H9 (cell line): ENCODE results near the gene HIPK1. TPM values are rescaled to one million over a fixed set of nuclear protein-coding genes. Genes with fewer than 3 reads are reported as not detected.

Source experiments
- DNase-seq: peaks from one replicate; pipeline ENCODE4 v3.0.0-alpha.2; 2017
- H2AFZ ChIP-seq: one replicate; pipeline ENCODE4 v1.6.1; 2013; ENCODE audit warnings: mild to moderate bottlenecking, low read length, control low read depth, moderate library complexity
- H2AK5ac ChIP-seq: 2 replicates; pipeline ENCODE4 v1.6.1; 2013; ENCODE audit warnings: low read length, control low read depth, mixed read lengths; ENCODE audit not compliant: insufficient read length
- H2BK120ac ChIP-seq: one replicate; pipeline ENCODE4 v1.6.1; 2013; ENCODE audit warnings: low read depth, mild to moderate bottlenecking, low read length, control low read depth, inconsistent platforms; ENCODE audit not compliant: poor library complexity, severe bottlenecking
- H2BK12ac ChIP-seq: 2 replicates; pipeline ENCODE4 v1.6.1; 2013; ENCODE audit warnings: low read length, control low read depth, mixed read lengths, low read depth; ENCODE audit not compliant: insufficient read length
- H2BK15ac ChIP-seq: 2 replicates; pipeline ENCODE4 v1.6.1; 2013; ENCODE audit warnings: low read depth, low read length, control low read depth
- H2BK20ac ChIP-seq: one replicate; pipeline ENCODE4 v1.6.1; 2013; ENCODE audit warnings: low read depth, mild to moderate bottlenecking, low read length, control low read depth, inconsistent platforms; ENCODE audit not compliant: poor library complexity, severe bottlenecking
- H2BK5ac ChIP-seq: 2 replicates; pipeline ENCODE4 v1.6.1; 2013; ENCODE audit warnings: low read length, control low read depth, mixed read lengths; ENCODE audit not compliant: insufficient read length
- H3K14ac ChIP-seq: 2 replicates; pipeline ENCODE4 v1.6.1; 2013; ENCODE audit warnings: low read length, control low read depth; ENCODE audit not compliant: insufficient read depth
- H3K18ac ChIP-seq: 2 replicates; pipeline ENCODE4 v1.6.1; 2013; ENCODE audit warnings: low read depth, mild to moderate bottlenecking, mixed read lengths, low read length, control low read depth; ENCODE audit not compliant: insufficient read length
- H3K23ac ChIP-seq: 2 replicates; pipeline ENCODE4 v1.6.1; 2013; ENCODE audit warnings: low read length, control low read depth, mixed read lengths, low read depth; ENCODE audit not compliant: insufficient read length
- H3K23me2 ChIP-seq: 2 replicates; pipeline ENCODE4 v1.6.1; 2013; ENCODE audit warnings: low read depth, mild to moderate bottlenecking, mixed read lengths, low read length, control low read depth; ENCODE audit not compliant: insufficient read length, poor library complexity, severe bottlenecking
- H3K27ac ChIP-seq: 2 replicates; pipeline ENCODE4 v1.5.1; 2013; ENCODE audit warnings: low read length, control low read depth, mixed read lengths, low read depth; ENCODE audit not compliant: insufficient read length
- H3K27me3 ChIP-seq: 2 replicates; pipeline ENCODE4 v1.6.1; 2013; ENCODE audit warnings: low read length, control low read depth, inconsistent platforms; ENCODE audit not compliant: insufficient read depth
- H3K4ac ChIP-seq: 2 replicates; pipeline ENCODE4 v1.6.1; 2013; ENCODE audit warnings: low read depth, mild to moderate bottlenecking, control low read depth, inconsistent platforms, low read length, moderate library complexity
- H3K4me1 ChIP-seq: 2 replicates; pipeline ENCODE4 v1.6.1; 2013; ENCODE audit warnings: low read length, control low read depth, inconsistent platforms; ENCODE audit not compliant: insufficient read depth
- H3K4me2 ChIP-seq: 2 replicates; pipeline ENCODE4 v1.6.1; 2013; ENCODE audit warnings: low read length, control low read depth, mixed read lengths; ENCODE audit not compliant: insufficient read length, insufficient read depth
- H3K56ac ChIP-seq: 2 replicates; pipeline ENCODE4 v1.6.1; 2013; ENCODE audit warnings: low read depth, mild to moderate bottlenecking, mixed read lengths, low read length, control low read depth; ENCODE audit not compliant: insufficient read length
- H3K79me1 ChIP-seq: 2 replicates; pipeline ENCODE4 v1.6.1; 2013; ENCODE audit warnings: low read depth, mild to moderate bottlenecking, moderate library complexity, low read length, control low read depth, inconsistent platforms; ENCODE audit not compliant: insufficient read depth, poor library complexity, severe bottlenecking
- H3K79me2 ChIP-seq: 2 replicates; pipeline ENCODE4 v1.6.1; 2013; ENCODE audit warnings: low read length, control low read depth, inconsistent platforms; ENCODE audit not compliant: insufficient read depth
- H3K9ac ChIP-seq: 2 replicates; pipeline ENCODE4 v1.6.1; 2013; ENCODE audit warnings: low read length, control low read depth, mixed read lengths; ENCODE audit not compliant: insufficient read length; ENCODE audit errors: extremely low read depth
- H3K9me3 ChIP-seq: one replicate; pipeline ENCODE4 v1.6.1; 2013; ENCODE audit warnings: low read depth, low read length, inconsistent platforms; ENCODE audit not compliant: control insufficient read depth
- H3T11ph ChIP-seq: one replicate; pipeline ENCODE4 v1.6.1; 2013; ENCODE audit warnings: mild to moderate bottlenecking, low read length, control low read depth, inconsistent platforms
- H4K20me1 ChIP-seq: one replicate; pipeline ENCODE4 v1.6.1; 2013; ENCODE audit not compliant: control insufficient read depth, insufficient read length, insufficient read depth
- H4K5ac ChIP-seq: 2 replicates; pipeline ENCODE4 v1.6.1; 2013; ENCODE audit warnings: low read depth, mild to moderate bottlenecking, mixed read lengths, low read length, control low read depth; ENCODE audit not compliant: insufficient read length
- H4K8ac ChIP-seq: replicated peaks from 2 replicates; pipeline ENCODE4 v1.6.1; 2013; ENCODE audit warnings: low read length, control low read depth, mixed read lengths, low read depth; ENCODE audit not compliant: insufficient read length
- H4K91ac ChIP-seq: 2 replicates; pipeline ENCODE4 v1.6.1; 2013; ENCODE audit warnings: low read depth, mild to moderate bottlenecking, moderate library complexity, mixed read lengths, low read length, control low read depth; ENCODE audit not compliant: insufficient read length
- H3K27ac Mint-ChIP-seq, 3 experiments: 2 replicates in 2 of 3; 3 replicates in 1 of 3; pipeline ENCODE4 v1.8.0; 2020 to 2021; ENCODE audit warnings: mixed read lengths in 3 of 3, mild to moderate bottlenecking in 1 of 3, moderate library complexity in 1 of 3
- H3K27me3 Mint-ChIP-seq: 2 replicates; pipeline ENCODE4 v1.8.0; 2021; ENCODE audit warnings: low read depth, mild to moderate bottlenecking, moderate library complexity, mixed read lengths
- H3K36me3 Mint-ChIP-seq, 3 experiments: 2 replicates in 2 of 3; 3 replicates in 1 of 3; pipeline ENCODE4 v1.8.0; 2020 to 2021; ENCODE audit warnings: low read depth in 3 of 3, mixed read lengths in 3 of 3; ENCODE audit not compliant: insufficient read depth in 1 of 3
- H3K4me1 Mint-ChIP-seq, 2 experiments: 2 replicates each; pipeline ENCODE4 v1.8.0; 2020; ENCODE audit warnings: mixed read lengths in 2 of 2
- H3K4me3 Mint-ChIP-seq, 2 experiments: 2 replicates in 1 of 2; 3 replicates in 1 of 2; pipeline ENCODE4 v1.8.0; 2020 to 2021; ENCODE audit warnings: mild to moderate bottlenecking in 2 of 2, mixed read lengths in 2 of 2, moderate library complexity in 1 of 2
- H3K9me3 Mint-ChIP-seq, 2 experiments: 2 replicates in 1 of 2; 3 replicates in 1 of 2; pipeline ENCODE4 v1.8.0; 2020; ENCODE audit warnings: mild to moderate bottlenecking in 2 of 2, mixed read lengths in 2 of 2, moderate library complexity in 1 of 2
- WGBS: extraction: QIAGEN DNeasy Blood & Tissue Kit; methylation state at CpG from one replicate; pipeline ENCODE4 v1.1.7; 2013; ENCODE audit warnings: missing lambda C conversion rate, low lambda C conversion rate, mixed read lengths; ENCODE audit not compliant: insufficient read length; ENCODE audit errors: extremely low coverage; 5-methylcytosine and 5-hydroxymethylcytosine counted together
- total RNA-seq: library from RNA; stranded (reverse); gene quantifications from 2 replicates; pipeline ENCODE4 v1.2.1, GENCODE V29; 2021
- TF ChIP-seq, protein P1 (sequence below): fragments of 200-600 bp; sonication (generic); conservative IDR thresholded peaks from 3 replicates; pipeline ENCODE4 v1.8.0; 2021; ENCODE audit warnings: antibody characterized with exemption, mild to moderate bottlenecking

HIPK1 gene
- total RNA-seq, 1 experiment from 2014 or later: 65.7 TPM

DNA sequence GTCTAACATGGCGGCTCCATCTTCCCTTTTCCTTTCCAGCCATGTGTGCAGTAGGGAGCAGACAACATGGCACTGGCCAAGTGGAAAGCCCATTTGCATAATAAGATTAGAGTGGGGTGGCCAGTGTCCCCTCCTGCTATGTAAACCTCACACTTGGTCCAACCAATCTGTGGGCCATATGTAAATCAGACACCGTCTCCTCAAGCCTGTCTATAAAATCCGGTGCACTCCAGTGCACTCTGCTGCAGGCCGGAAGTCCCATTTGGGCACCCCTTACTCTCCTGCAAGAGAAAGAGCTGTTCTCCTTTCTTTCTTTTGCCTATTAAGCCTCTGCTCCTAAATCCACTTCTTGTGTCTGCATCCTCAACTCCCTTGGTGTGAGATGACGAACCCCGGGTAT, 94.3 kb downstream of the HIPK1 start:
- H3K27ac Mint-ChIP-seq: peak overlapping the region; percentile 90 to 98 (median 98)
- no peak overlapping the region for H2BK5ac ChIP-seq
- H3K23ac ChIP-seq: no peak overlapping the region
- peaks cover 13 to 14% of the 10 kb centered on the region in 2 experiments for H3K9me3 Mint-ChIP-seq
- WGBS: no CpG with 5 or more reads among the region's 6 CpGs
- no peak overlapping the region for H3T11ph ChIP-seq
- H3K27me3 Mint-ChIP-seq: no peaks in the 10 kb centered on the region
- no peak overlapping the region for H2BK20ac ChIP-seq
- H2BK12ac ChIP-seq: no peak overlapping the region
- H3K9ac ChIP-seq: no peak overlapping the region
- H3K36me3 Mint-ChIP-seq: peaks cover 18 to 28% (median 22%) of the 10 kb centered on the region in 3 experiments
- no peaks in the 10 kb centered on the region for H3K9me3 ChIP-seq
- H3K79me1 ChIP-seq: no peaks in the 10 kb centered on the region
- no peak overlapping the region for H2AK5ac ChIP-seq
- H3K4me2 ChIP-seq: no peak overlapping the region
- peaks cover 12% of the 10 kb centered on the region; the same call in 1 of the 2 replicates for H3K4me1 ChIP-seq
- H4K20me1 ChIP-seq: no peaks in the 10 kb centered on the region
- TF ChIP-seq, protein P1, sequence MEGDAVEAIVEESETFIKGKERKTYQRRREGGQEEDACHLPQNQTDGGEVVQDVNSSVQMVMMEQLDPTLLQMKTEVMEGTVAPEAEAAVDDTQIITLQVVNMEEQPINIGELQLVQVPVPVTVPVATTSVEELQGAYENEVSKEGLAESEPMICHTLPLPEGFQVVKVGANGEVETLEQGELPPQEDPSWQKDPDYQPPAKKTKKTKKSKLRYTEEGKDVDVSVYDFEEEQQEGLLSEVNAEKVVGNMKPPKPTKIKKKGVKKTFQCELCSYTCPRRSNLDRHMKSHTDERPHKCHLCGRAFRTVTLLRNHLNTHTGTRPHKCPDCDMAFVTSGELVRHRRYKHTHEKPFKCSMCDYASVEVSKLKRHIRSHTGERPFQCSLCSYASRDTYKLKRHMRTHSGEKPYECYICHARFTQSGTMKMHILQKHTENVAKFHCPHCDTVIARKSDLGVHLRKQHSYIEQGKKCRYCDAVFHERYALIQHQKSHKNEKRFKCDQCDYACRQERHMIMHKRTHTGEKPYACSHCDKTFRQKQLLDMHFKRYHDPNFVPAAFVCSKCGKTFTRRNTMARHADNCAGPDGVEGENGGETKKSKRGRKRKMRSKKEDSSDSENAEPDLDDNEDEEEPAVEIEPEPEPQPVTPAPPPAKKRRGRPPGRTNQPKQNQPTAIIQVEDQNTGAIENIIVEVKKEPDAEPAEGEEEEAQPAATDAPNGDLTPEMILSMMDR: no peak
- H2BK120ac ChIP-seq: no peak overlapping the region
- no peak for DNase-seq
- H2AFZ ChIP-seq: no peak overlapping the region
- H3K4ac ChIP-seq: no peak overlapping the region
- H4K8ac ChIP-seq: no peak overlapping the region
- H3K18ac ChIP-seq: no peak overlapping the region
- no peak overlapping the region for H3K56ac ChIP-seq
- no peak overlapping the region for H3K27ac ChIP-seq
- no peaks in the 10 kb centered on the region for H3K79me2 ChIP-seq
- no peaks in the 10 kb centered on the region for H3K23me2 ChIP-seq
- H2BK15ac ChIP-seq: no peak overlapping the region
- peaks cover 38% of the 10 kb centered on the region in 2 experiments for H3K4me1 Mint-ChIP-seq
- H4K5ac ChIP-seq: no peak overlapping the region
- no peaks in the 10 kb centered on the region for H3K27me3 ChIP-seq
- H4K91ac ChIP-seq: no peak overlapping the region
- no peak overlapping the region for H3K14ac ChIP-seq
- no peak overlapping the region for H3K4me3 Mint-ChIP-seq
